CD4-positive, alpha-beta T cell (primary cell): Measurements from ENCODE around the gene PPP1R12B. TPM values are rescaled to one million over a fixed set of nuclear protein-coding genes. Genes with fewer than 3 reads are reported as not detected.

Experiments used
- ATAC-seq: fragments of 200-7000 bp; cut with Tn5 transposase; one replicate; pipeline ENCODE4 v1.10.0; 2022; ENCODE audit warnings: mild to moderate bottlenecking; ENCODE audit not compliant: poor library complexity
- CTCF ChIA-PET: fragments of 350-600 bp; sonication (Branson Sonifier 250); formaldehyde crosslinking; loops from one replicate; lab custom pipeline; 2021; ENCODE audit warnings: antibody characterized with exemption, inconsistent platforms; lab: Charles Lee
- POLR2A ChIA-PET: fragments of 350-600 bp; sonication (Branson Sonifier 250); formaldehyde crosslinking; loops from one replicate; lab custom pipeline; 2021; ENCODE audit warnings: antibody characterized with exemption, inconsistent platforms; lab: Charles Lee
- DNase-seq, 14 experiments: peaks; one replicate each; pipeline ENCODE4 v3.0.0-alpha.2; 2013 to 2020; ENCODE audit warnings: mixed read lengths in 2 of 14
- H3K27ac ChIP-seq, 2 donors: one replicate each; pipeline versions ENCODE4 v1.5.1 to v1.7.0; 2013; ENCODE audit warnings: low read length in 2 of 2, low read depth in 1 of 2, mild to moderate bottlenecking in 1 of 2
- H3K27me3 ChIP-seq, 2 experiments: 1 replicate in 1 of 2; 2 replicates in 1 of 2; pipeline versions ENCODE4 v1.6.1 to v1.7.0; 2013; ENCODE audit warnings: low read length in 2 of 2, control low read depth in 1 of 2, mild to moderate bottlenecking in 1 of 2, moderate library complexity in 1 of 2; ENCODE audit not compliant: insufficient read depth in 2 of 2, control insufficient read depth in 1 of 2
- H3K36me3 ChIP-seq: one replicate; pipeline ENCODE4 v1.6.1; 2013; ENCODE audit warnings: low read length, control low read depth; ENCODE audit not compliant: insufficient read depth
- H3K4me1 ChIP-seq: one replicate; pipeline ENCODE4 v1.6.1; 2013; ENCODE audit warnings: low read length, control low read depth; ENCODE audit not compliant: insufficient read depth
- H3K4me3 ChIP-seq: one replicate; pipeline ENCODE4 v1.5.1; 2013; ENCODE audit warnings: mild to moderate bottlenecking, low read length, moderate library complexity
- H3K9me3 ChIP-seq, 2 experiments: 1 replicate in 1 of 2; 2 replicates in 1 of 2; pipeline versions ENCODE4 v1.6.1 to v1.7.0; 2013; ENCODE audit warnings: low read length in 2 of 2, mild to moderate bottlenecking in 2 of 2, control low read depth in 1 of 2, moderate library complexity in 1 of 2; ENCODE audit not compliant: control insufficient read depth in 1 of 2, insufficient read depth in 1 of 2
- H3K27ac Mint-ChIP-seq: one replicate; pipeline ENCODE4 v1.8.0; 2020; ENCODE audit warnings: mixed read lengths
- H3K27me3 Mint-ChIP-seq: one replicate; pipeline ENCODE4 v1.8.0; 2021; ENCODE audit warnings: mixed read lengths
- H3K36me3 Mint-ChIP-seq: one replicate; pipeline ENCODE4 v1.8.0; 2021; ENCODE audit warnings: low read depth, mixed read lengths
- H3K4me1 Mint-ChIP-seq: one replicate; pipeline ENCODE4 v1.8.0; 2021; ENCODE audit warnings: low read depth, mixed read lengths
- H3K4me3 Mint-ChIP-seq: one replicate; pipeline ENCODE4 v1.8.0; 2020; ENCODE audit warnings: mild to moderate bottlenecking, mixed read lengths
- H3K9me3 Mint-ChIP-seq: one replicate; pipeline ENCODE4 v1.8.0; 2020; ENCODE audit warnings: mixed read lengths
- intact Hi-C, 2 experiments: fragments of 100-400 bp; cut with DNase I in 1 of 2; cut with micrococcal nuclease in 1 of 2; formaldehyde crosslinking; loops; one replicate each; pipeline versions ENCODE4 v1.15.1 to v1.9.0; 2023 to 2025; cut with DNase I, micrococcal nuclease
- total RNA-seq, 174 experiments: library from RNA in 2 of 174; stranded (reverse) in 2 of 174; gene quantifications; one replicate each; pipeline ENCODE4 v1.2.3 and lab custom pipeline; 2021 to 2026
- TF ChIP-seq, protein P1 (sequence below): fragments of 200-600 bp; IDR thresholded peaks from one replicate; pipeline ENCODE4 v1.8.0; 2022; ENCODE audit warnings: antibody characterized with exemption, mild to moderate bottlenecking

Gene PPP1R12B
- total RNA-seq, 2 experiments from 2014 or later: 15.0 to 15.3 TPM

DNA sequence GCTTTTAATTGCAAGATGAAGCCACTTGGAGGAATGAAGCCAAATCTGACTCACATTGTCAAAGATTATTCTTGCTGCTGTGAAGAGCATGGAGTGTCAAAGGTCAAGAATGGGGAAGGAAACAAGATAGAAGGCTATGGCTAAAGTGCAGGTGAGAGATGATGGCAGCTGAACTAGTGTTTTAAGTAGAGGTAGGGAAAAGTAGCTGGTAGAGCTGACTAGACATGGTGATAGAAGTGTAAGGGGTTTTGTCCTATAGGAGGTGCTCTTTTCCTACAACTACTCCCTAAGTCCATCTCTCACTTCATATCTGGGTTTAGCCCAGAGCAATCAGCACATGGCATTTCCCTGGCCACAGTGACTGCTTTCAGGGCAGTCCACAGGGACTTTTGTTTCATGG is 18.6 kb upstream of the PPP1R12B start:
- H3K9me3 Mint-ChIP-seq: no peaks in the 10 kb centered on the region
- TF ChIP-seq, protein P1, sequence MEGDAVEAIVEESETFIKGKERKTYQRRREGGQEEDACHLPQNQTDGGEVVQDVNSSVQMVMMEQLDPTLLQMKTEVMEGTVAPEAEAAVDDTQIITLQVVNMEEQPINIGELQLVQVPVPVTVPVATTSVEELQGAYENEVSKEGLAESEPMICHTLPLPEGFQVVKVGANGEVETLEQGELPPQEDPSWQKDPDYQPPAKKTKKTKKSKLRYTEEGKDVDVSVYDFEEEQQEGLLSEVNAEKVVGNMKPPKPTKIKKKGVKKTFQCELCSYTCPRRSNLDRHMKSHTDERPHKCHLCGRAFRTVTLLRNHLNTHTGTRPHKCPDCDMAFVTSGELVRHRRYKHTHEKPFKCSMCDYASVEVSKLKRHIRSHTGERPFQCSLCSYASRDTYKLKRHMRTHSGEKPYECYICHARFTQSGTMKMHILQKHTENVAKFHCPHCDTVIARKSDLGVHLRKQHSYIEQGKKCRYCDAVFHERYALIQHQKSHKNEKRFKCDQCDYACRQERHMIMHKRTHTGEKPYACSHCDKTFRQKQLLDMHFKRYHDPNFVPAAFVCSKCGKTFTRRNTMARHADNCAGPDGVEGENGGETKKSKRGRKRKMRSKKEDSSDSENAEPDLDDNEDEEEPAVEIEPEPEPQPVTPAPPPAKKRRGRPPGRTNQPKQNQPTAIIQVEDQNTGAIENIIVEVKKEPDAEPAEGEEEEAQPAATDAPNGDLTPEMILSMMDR: no peak
- H3K4me1 ChIP-seq: no peaks in the 10 kb centered on the region
- H3K36me3 ChIP-seq: peaks cover 13% of the 10 kb centered on the region
- no peaks in the 10 kb centered on the region for H3K9me3 ChIP-seq
- H3K27me3 ChIP-seq: no peaks in the 10 kb centered on the region
- no peaks in the 10 kb centered on the region for H3K4me1 Mint-ChIP-seq
- no peak overlapping the region for H3K4me3 Mint-ChIP-seq
- H3K27ac Mint-ChIP-seq: no peak overlapping the region
- intact Hi-C loops: no loop called here
- peaks cover 44% of the 10 kb centered on the region for H3K36me3 Mint-ChIP-seq
- H3K4me3 ChIP-seq: no peak overlapping the region
- POLR2A ChIA-PET: interaction anchor here (1.2 kb wide), 1 partner anchor 8 kb away, joined by 3 read pairs; no protein-coding TSS in a partner anchor
- no peaks in the 10 kb centered on the region for H3K27me3 Mint-ChIP-seq
- no peak for DNase-seq
- no peak for ATAC-seq
- CTCF ChIA-PET: no interaction called here
- H3K27ac ChIP-seq: no peak overlapping the region

- DNase-seq: no peak
- H3K4me1 ChIP-seq: no peaks in the 10 kb centered on the region
- H3K27me3 ChIP-seq: no peaks in the 10 kb centered on the region
- peaks cover 15% of the 10 kb centered on the region for H3K36me3 ChIP-seq
- Mint-ChIP-seq H3K4me1 (no peaks in the 10 kb centered on the region), H3K27me3 (no peaks in the 10 kb centered on the region), H3K27ac (no peak overlapping the region), H3K4me3 (no peak overlapping the region), H3K9me3 (no peaks in the 10 kb centered on the region), H3K36me3 (peaks cover 49% of the 10 kb centered on the region)
- no peaks in the 10 kb centered on the region for H3K9me3 ChIP-seq
- TF ChIP-seq, protein P1: no peak
- H3K27ac ChIP-seq: no peak overlapping the region
- intact Hi-C loops: no loop called here
- ChIA-PET POLR2A (no interaction called here), CTCF (no interaction called here)
- ATAC-seq: no peak
- H3K4me3 ChIP-seq: no peak overlapping the region
These were observed 14.6 kb upstream of the PPP1R12B start for GRCh38 chr1:202333861-202334260.

DNA sequence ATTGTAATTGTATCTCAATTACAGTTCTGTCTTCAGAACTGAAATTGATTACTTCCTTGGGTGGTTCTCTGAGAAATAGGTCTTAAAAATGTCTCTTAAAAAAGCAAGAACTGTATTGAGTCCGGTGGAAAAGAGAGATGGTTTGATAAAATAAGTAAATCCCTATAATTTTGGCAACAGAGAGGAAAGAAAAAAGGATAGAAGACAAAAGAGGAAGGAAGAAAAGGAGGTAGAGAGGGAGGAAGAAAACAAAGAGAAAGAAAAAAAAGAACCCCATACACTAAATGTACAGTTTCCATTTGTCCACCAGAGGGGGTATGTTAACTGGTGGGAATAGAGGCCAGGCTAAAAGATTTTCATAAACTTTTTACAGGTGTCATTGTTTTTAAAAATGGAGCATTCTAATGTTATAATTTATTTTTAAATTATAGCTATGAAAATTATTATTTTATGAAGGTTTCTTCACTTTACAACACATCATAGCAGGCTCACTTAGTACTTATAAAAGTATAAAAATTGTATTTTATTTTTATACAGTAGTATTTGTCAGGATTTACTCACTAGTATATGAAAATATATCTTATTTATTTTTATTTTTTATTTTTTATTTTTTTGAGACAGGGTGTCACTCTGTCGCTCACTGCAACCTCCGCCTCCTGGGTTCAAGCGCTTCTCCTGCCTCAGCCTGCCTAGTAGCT is 4.7 kb upstream of the PPP1R12B start:
- Histone ChIP-seq H3K27me3 (no peaks in the 10 kb centered on the region), H3K36me3 (no peaks in the 10 kb centered on the region), H3K27ac (no peak overlapping the region), H3K4me1 (peaks cover 18% of the 10 kb centered on the region), H3K4me3 (no peak overlapping the region), H3K9me3 (no peaks in the 10 kb centered on the region)
- peak overlapping the region; percentile 21 for H3K27ac Mint-ChIP-seq
- ChIA-PET CTCF (interaction anchor here (0.9 kb wide), 1 partner anchor 183 kb away, joined by 4 read pairs; the partner anchor contains the start of gene PTPN7), POLR2A (no interaction called here)
- peaks cover 9% of the 10 kb centered on the region for H3K36me3 Mint-ChIP-seq
- TF ChIP-seq, protein P1: peak; percentile 84
- H3K4me1 Mint-ChIP-seq: peaks cover 35% of the 10 kb centered on the region
- DNase-seq (peak in 3 of 14 experiments; percentile 70 to 71 (median 70)), ATAC-seq (no peak)
- intact Hi-C loops: loop anchor here (1.0 to 10.0 kb wide), 5 partner anchors 375 to 1451 kb away; partner anchors contain the start of genes IPO9 (in 1 of the 2), PCAT6 (in 1 of the 2), ZBED6 (in 1 of the 2) and ZC3H11A (in 1 of the 2)
- H3K9me3 Mint-ChIP-seq: no peaks in the 10 kb centered on the region
- peak overlapping the region; percentile 74 for H3K4me3 Mint-ChIP-seq
- no peaks in the 10 kb centered on the region for H3K27me3 Mint-ChIP-seq
